Measurements from ENCODE around the gene AHRR.

The AHRR gene

DNA sequence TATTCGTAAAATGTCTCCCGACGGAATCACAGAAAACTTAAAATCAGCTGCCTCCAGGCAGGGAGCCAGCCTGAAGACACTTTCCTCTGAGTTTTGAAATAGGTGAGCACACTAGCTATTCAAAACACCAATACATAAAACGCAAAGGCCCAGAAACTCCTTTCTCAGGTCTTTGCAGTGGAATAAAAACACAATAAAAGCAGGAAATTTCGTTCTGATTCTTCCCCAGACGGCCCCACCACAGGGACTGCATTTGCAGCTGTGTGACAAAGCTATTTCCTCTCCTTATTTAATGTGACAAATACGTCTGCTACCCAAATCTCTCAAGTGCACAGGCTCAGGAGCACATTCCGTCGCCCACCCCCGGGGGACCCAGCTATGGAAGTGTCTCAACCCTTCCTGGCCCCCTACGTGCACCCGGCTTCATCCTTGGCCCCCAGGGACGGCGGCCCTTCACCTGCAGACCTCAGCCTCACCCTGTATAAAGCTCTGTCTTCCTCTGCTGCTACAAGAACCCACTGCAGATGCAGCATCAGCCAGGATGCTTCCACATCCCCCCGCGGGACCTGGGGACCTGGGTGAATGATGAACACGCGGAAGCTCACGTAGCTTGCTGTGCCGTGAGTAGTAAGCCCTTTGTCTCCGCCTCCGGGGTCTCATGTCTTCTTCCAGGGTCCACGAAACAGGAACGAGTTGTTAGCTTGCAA, 24.9 kb downstream of the AHRR start:
- DNase-seq (ENCODE audit: low spot score) = no peak

DNA sequence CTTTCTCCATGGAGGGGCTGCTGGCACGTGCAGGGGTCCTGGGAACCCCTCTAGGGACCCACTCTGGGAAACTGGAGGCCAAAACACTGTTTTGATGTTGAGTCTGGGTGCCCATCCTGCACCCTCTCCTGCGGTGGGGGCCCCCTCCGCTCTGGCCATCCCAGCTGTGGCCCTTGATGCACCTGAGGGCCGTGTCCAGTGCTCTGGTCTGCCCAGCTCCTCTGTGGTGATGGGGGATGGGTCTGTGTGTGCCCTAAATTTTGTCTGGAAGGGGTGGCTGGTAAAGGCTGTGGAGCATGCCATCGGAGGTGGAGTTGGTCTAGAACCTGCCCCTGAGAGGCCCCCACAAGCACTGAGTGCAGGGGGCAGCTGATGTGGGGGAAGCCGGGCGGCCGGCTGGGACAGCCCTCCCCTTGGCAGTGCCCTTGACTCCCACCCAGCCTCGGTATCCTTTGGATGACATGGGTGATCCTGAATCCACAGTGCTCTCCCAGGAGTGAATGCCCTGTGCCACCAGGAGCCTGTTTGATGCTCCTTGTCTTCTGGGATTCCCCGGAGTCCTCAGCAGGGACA, 26.3 kb downstream of the AHRR start:
- DNase-seq (ENCODE audit: low spot score) = no peak

DNA sequence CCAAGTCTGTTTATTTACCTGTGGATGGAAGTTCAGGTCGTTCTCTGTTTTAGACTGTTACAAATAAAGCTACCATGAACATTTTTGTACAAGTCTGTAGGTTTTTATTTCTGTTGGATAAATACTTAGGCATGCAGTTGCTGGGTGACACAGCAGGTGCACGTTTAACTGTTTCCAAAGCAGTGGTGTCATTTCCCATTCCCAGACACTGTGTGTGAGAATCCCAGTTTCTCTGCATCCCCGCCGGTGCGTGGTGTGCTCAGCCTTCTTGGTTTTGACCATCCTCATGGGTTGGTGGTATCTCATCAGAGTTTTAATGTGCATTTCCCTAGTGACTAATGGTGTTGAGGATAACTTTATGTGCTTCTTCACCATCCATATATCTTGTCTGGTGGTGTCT, 27.2 kb downstream of the AHRR start:
- no peak for DNase-seq (ENCODE audit: low spot score)

DNA sequence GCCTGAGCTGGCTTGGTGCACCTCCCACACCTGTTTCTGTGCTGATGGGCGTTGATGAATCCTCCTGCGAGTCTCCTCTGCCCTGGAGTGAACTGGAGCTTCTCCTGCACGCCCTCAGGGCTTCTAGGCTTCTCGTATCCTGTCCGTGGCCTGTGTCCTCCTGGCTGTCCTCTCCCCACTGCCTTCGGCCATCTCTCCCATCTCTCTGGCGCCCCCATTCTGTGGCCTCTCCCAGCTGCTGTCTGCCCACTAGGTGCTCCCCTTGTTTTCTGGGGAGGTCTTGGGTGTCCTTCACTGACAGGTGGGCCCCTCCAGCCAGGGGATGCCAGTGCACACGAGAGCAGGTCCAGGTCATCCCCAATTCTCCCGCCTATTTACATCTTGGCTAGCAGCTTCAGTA, 28.8 kb downstream of the AHRR start:
- no peak for DNase-seq (ENCODE audit: low spot score)

DNA sequence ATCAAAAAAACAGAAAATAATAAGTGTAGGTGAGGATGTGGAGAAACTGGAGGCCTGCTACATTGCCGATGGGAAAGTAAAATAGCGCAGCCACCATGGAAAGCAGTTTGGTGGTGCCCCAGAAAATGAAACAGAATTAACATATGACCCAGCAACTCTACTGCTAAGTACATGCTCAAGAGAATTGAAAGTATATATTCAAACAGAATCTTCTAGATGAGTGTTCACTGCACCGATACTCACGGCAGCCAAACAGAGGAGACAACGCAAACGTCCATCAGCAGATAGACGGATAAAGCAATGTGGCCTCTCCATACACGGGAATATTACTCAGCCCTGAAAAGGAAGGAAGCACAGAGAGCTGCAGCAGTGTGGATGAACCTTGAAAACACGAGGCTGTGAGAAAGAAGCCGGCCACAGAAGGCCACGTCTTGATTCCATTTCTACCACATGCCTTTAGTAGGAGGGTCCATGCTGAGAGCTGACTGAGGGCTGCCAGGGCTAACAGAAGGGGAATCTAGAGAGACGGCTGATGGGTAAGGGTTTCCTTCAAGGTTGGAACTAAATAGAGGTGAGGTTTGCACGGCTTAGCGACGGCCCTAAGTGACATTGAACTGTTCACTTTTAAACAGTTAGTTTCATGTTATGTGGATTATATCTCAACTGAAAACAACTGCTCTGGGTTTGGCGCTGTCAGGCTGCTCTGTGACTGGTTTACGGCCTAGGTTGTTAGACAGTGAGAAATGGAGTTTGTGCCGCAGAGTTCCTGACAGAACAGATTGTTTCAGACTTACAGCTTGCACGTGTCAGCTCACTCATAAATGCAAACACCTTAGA, 29.8 kb downstream of the AHRR start:
- no peak for DNase-seq (ENCODE audit: low spot score)

DNA sequence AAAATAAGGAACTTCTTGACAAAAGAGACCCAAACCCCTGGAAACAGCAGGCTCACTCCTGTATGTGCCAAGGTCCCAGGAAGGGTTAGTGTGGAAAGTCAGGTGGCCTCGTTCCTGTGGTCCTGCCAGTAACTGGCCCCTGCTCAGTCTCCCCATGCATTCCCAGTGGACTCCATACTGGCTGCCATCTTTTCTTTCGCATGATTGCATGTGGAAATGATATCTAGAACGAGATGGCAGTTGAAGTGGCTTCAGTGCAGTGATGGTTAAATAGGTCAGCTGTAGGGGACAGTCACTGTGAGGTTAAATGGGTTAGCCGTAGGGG, 30.4 kb downstream of the AHRR start:
- no peak for DNase-seq (ENCODE audit: low spot score)

DNA sequence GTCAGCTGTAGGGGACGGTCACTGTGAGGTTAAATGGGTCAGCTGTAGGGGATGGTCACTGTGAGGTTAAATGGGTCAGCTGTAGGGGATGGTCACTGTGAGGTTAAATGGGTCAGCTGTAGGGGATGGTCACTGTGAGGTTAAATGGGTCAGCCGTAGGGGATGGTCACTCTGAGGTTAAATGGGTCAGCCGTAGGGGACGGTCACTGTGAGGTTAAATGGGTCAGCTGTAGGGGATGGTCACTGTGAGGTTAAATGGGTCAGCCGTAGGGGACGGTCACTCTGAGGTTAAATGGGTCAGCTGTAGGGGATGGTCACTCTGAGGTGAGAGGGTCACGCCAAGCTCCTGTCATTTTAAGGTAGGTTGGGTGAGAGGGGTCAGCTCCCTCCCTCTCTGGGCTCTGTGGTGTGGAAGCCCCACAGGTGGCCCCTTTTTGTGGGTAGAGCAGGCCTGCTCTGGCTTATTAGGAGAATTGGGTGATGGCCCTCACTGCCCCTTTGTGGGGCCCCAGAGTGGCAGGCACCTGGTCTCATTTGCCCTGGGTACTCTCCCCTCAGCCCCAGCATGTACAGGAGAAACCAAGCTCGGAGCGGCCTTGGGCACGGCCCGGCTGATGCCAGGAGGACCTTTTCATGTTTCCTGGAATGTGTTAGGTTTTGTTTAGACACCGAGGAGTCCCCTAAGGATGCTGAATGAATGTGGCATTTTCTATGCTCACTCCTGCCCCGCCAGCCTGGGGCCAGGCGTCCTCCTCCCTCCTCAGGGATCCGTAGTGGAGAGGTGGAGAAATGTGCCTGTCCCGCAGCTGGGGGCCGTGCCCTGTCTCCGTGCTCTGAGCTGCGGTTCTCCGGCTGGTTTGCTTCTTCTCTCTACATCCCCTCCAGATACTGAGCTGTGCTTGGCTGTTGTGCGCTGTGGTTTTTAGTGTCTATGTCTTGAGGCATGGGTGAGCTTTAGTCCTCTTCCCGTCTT, 31.4 kb downstream of the AHRR start:
- DNase-seq (ENCODE audit: low spot score) = no peak

DNA sequence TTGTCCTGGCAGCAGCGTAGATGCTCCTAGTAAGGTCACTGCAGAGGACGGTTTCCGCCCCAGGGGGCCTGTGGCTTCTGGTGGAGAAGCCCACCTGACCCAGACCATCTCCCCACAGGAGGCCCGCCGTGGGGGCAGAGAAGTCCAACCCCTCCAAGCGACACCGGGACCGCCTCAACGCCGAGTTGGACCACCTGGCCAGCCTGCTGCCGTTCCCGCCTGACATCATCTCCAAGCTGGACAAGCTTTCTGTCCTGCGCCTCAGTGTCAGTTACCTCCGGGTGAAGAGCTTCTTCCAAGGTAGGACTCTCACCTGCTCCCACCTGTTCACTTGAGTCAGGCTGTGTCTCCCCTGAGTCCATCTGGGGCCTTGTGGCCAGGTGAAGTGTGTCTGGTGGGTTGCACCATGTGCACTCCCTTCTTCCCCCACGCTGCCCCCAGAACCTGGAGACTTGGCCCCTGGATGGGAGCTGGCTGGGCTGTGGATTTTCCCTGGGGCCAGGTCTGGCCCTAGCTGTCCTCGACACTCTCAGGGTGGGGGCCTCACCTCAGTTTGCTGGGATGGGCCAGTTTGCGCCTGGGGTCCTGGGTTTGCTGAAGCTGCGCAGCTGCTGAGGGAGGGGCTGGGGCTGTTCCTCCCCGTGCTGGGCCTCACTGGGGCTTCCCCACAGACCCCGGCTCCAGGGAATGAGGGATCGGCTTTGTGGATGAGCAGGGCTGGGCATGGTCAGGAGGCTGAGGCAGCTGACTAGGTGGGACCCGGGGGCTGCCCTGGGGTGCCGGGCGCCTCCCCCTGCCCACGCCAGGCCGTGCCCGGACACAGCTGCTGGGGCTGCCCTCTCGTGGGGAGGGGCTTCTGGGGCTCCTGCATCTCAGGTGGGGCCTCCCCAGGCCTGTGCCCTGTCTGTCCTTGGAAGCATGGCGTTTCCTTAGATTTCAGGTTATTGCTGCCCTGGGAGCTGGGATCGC, 32.4 kb downstream of the AHRR start:
- no peak for DNase-seq (ENCODE audit: low spot score)

DNA sequence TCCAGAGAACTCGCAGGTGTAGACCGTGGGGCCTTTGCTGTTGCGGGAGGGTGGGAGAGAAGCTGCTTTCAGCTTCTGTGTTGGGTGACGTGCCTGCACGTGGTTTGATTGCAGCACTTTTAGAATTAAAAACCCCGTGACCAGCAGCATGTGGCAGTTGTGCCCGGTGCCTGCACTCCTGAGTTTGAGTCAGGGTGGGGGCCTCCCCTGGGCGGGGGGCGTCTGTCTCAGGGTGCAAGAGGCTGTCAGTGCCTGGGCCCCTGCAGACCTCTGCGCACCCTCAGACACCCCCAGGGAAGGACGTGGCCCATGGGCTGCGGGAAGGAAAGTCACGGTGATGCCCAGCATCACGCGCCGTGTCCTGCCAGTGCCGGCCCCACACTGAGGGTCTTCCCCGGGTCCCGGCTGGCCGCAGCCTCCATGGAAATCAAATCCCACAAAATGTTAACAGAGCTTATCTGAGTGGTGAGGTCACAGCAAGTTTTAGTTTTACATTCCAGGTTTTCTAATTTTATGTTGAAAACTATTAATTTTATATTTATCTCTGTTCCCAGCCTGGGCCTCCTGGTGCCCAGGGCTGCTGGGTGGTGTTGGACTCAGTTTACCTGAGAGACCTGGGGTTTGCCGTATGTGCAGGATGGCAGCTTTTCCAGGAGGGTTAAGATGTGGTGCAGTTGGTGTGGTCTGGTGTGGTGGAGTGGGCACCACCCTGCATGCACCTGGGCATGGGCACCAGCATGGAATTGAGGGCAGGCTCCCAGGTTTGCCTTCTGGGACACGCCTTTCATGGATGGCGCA, 33.3 kb downstream of the AHRR start:
- no peak for DNase-seq (ENCODE audit: low spot score)

DNA sequence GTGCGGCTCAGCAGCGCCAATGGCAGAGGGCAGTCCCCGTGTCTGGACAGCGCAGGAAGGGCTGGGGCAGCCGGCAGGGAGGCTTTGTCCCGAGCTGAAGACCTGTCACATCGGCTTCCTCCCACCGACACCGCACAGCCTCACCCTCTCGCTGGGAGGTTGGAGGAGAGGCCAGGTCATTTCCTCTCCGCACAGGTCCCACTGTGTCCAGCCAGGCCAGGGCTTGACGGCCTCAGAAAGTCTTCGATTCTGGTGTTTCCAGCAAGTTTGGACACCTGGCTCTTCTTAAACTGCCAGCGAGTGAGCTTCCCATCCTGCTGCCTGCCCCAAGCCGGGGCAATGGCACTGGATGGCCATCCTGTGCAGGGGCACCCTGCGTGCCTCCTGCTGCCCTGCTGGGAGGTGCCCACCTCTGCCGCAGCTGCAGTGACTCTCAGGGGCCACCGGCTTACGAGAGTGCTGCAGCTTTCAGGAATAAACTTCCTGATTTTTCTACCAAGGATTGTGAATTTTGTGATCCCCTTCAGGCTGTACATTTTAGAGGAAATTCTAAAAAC, 33.9 kb downstream of the AHRR start:
- no peak for DNase-seq (ENCODE audit: low spot score)

DNA sequence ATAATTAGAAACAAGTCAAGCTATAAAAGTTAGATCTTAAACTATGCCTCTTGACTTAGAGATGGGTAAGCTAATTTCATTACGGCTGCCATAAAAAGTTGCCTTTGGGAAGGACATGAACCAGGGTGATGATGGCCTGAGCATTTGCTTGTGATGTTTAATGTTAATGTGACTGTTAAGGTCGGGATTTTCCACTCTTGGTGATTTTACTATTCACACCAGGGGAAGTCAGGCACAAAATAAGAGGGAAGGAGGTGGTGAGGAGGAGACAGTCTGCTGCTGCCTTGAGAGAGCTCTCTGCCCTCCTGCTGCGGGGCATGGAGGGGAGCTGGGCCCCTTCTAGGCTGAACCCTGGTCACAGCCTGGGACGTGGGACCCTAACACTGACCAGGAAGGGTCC, 34.4 kb downstream of the AHRR start:
- no peak for DNase-seq (ENCODE audit: low spot score)

DNA sequence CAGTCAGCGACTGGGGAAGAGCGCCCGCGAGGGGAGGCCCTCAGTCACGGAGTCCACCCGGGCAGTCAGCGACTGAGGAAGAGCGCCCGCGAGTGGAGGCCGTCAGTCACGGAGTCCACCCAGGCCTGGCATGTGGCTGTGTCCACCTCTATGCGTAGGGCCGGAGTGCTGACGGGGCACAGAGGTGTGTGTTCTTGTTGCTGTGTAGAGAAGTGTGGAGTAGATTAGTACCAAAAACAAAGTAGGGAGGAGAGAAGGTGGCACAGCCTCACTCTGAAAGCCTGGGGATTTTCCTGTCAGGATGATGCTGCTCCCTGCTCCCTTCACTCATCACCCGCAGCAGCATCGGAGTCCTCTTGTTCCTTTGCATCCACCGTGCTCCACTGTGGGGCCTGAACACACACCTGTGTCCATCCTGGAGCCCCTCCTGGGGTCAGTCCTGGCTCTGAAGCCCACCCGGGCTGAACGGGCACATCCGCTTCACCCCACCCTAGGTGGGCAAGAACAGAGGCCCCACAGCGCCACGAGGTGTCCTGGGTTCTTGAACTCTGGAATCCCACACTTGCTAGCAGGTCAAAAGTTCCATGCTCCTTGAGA, 37.9 kb downstream of the AHRR start:
- no peak for DNase-seq (ENCODE audit: low spot score)

DNA sequence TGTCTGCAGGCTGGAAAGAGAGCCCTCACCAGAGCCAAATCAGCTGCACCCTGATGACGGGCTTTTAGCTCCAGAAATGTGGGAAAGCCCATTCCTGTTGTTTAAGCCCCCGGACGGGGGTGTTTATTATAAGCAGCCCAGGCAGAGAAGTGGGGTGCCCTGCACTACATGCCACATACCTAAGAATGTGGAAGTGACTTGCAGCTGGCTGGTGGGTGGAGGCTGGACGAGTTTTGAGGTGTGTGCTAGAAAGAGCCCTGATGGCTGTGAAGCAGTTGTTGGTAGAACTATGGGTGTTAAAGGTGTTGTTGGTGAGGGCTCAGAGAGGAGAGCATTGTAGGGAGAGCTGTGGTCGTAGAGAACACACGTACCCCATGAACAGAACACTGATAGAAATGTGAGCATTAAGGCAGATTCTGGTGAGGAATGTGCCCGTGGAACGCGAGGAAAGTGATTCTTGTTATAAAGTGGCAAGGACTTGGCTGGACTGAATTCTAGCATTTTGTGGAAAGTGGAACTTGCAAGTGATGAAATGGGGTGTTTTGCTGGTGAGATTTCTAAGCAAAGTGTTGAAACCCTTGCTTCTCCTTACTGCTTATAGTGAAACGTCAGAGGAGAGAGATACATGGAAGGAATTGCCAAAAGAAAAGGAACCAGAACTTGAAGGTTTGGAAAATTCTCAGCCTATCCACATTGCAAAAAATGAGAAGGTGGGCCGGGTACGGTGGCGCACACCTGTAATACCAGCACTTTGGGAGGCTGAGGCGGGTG, 38.9 kb downstream of the AHRR start:
- no peak for DNase-seq (ENCODE audit: low spot score)

DNA sequence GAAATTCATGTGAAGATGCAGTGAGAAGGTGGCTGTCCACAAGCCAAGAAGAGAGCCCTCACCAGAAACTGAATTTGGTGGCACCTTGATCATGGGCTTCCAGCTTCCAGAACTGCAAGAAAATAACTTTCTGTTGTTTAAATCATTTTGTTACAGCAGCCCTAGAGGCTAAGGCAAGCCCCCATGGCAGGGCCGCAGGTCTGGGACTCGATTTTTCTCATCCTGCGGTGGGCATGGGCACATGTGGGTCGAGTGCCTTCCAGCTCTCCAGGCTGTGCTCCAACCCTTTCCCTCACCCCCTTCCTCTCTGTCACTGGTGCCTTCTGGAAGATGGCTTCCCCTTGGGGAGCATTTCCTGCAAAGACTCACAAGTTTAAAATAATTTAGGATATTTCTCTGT, 40.7 kb downstream of the AHRR start:
- no peak for DNase-seq (ENCODE audit: low spot score)

DNA sequence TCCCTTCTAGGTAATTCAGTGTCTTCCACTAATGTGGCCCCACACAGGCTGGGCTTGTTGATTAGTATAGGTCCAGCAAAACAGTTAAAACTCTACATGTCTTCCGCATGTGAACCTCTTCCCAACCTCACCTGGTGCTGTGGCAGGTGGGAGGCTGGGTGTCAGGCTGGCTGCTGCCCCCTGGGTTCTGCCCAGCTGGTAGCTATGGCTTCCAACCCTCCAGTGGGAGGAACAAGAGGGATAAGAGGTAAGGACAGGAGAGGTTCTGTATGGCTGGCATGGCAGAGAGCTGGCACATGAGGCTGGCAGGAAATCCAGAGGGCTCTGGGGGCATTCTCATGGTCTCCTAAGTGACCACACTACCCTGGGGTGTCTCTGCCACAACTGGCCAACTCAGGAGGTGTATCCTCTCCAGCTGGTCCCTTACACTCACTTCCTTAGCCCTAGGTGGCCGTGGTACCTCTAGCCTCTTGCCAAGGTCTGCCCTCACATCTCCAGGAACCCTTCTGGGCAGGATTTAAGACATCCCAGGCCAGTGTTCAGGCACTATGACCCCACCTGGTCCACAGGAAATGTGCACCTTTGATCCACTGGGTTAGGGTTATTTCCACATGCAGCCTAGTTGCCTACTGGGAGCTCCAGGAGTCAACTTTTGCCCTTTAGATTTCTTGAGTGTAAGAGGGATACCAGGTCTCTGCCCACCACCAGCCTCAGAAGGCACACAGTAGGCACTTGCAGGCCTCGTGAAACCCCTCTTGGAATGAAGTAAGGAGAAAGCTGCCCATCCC, 41.7 kb downstream of the AHRR start:
- no peak for DNase-seq (ENCODE audit: low spot score)

DNA sequence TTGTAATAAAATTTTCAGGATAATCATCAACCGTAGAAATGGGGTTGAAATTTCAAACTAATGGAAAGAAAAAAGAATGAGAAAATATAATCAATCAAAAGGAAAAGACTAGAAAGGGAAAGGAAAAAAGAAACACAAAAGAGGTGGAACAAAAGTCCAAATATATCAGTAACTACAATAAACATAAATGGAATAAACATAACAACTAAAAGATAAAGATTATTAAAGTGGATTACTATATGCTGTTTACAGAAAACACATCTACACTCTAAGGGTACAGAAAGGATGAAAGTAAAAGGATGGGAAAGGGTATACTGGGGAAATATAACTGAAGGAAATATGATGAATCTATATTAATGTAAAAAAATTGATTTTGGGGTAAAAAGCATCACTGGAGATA, 43.0 kb downstream of the AHRR start:
- DNase-seq (ENCODE audit: low spot score) = no peak

DNA sequence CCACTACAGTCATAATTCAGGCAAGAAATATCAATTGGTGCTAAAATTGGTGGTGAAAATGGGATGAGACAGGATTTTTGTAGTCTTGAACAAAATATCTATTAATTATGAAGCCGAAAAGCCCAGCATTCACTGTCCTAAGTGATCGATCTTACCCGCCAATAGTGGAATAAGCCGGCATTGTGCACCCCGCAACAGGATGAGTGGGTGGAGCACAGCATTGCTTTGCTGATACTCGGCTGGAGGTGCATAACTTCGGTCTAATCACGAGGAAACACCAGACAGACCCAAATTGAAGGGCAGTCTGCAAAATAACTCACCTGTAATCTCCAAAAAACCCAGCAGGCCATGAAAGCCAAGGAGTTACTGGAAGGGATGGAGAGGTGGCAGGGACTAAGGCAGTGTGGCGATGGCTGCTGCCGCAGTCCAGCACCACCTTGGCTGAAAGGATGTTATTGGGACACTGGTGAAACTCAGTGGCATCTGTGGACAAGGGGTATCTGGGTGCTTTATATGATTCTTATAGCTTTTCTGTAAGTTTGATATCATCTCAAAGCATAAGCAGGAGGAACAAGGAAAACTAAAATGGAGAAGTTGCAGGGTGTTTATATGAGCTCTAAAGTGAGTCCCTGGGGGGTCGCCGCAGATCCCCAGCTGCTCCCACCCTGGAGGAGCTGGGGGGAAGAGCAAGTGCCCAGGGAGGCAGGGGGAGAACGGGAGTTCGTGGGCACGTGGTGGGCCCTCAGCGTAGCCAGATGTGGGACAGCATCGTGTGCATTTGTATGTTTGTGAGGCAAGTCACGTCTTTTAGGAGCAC, 45.2 kb downstream of the AHRR start:
- DNase-seq (ENCODE audit: low spot score) = no peak

Measured in putamen (tissue), 1 donor.